Left forelimb (tissue), 1 donor: Measurements from ENCODE around the gene RGS18.
"Not testable (repeated sequence)": the region's sequence is repeated elsewhere in the genome, so short reads cannot be mapped to it uniquely, and the experiment has no call there.

ENCODE experiments used
- DNase-seq: peaks from one replicate; pipeline ENCODE4 v3.0.0-alpha.2; 2018; ENCODE audit warnings: low spot score

Gene RGS18

GRCh38 chr1:192158181-192158580 lies at the start of gene RGS18:
TSS of gene RGS18 (plus strand) at chr1:192158462. CDS start at chr1:192158638, 176 bp downstream.
- no peak for DNase-seq

- no peak for DNase-seq
These were observed 48.7 kb upstream of the RGS18 start for GRCh38 chr1:192109576-192109975.

GRCh38 chr1:192115000-192115399 lies 43.3 kb upstream of the RGS18 start:
- no peak for DNase-seq

GRCh38 chr1:192118881-192119405 lies 39.3 kb upstream of the RGS18 start:
- DNase-seq = no peak

GRCh38 chr1:192119701-192120100 lies 38.6 kb upstream of the RGS18 start:
- DNase-seq = no peak

GRCh38 chr1:192122668-192123067 lies 35.6 kb upstream of the RGS18 start:
- DNase-seq = no peak

GRCh38 chr1:192123212-192123611 lies 35.0 kb upstream of the RGS18 start:
- no peak for DNase-seq

GRCh38 chr1:192126030-192126619 lies 32.1 kb upstream of the RGS18 start:
- DNase-seq = no peak

GRCh38 chr1:192130175-192130574 lies 28.1 kb upstream of the RGS18 start:
- no peak for DNase-seq

- not testable (repeated sequence) for DNase-seq
These were observed 27.4 kb upstream of the RGS18 start for GRCh38 chr1:192130865-192131264.

- no peak for DNase-seq
These were observed 26.3 kb upstream of the RGS18 start for GRCh38 chr1:192131914-192132313.

- no peak for DNase-seq
These were observed 24.8 kb upstream of the RGS18 start for GRCh38 chr1:192133350-192133926.

GRCh38 chr1:192140382-192140781 lies 17.9 kb upstream of the RGS18 start:
- DNase-seq = no peak

- DNase-seq = no peak
These were observed 11.0 kb upstream of the RGS18 start for GRCh38 chr1:192147221-192147620.

- DNase-seq = no peak
These were observed 10.6 kb upstream of the RGS18 start for GRCh38 chr1:192147696-192148095.

GRCh38 chr1:192151176-192151575 lies 7.1 kb upstream of the RGS18 start:
- DNase-seq = no peak

- DNase-seq = no peak
These were observed 5.0 kb upstream of the RGS18 start for GRCh38 chr1:192153276-192153675.

GRCh38 chr1:192157067-192157466 lies 1.2 kb upstream of the RGS18 start:
- no peak for DNase-seq

- DNase-seq = no peak
These were observed 752 bp downstream of the RGS18 start for GRCh38 chr1:192159014-192159413.

- no peak for DNase-seq
These were observed 1.5 kb downstream of the RGS18 start for GRCh38 chr1:192159781-192160180.

- DNase-seq = no peak
These were observed 1.9 kb downstream of the RGS18 start for GRCh38 chr1:192160196-192160595.

GRCh38 chr1:192161976-192162375 lies 3.7 kb downstream of the RGS18 start:
- no peak for DNase-seq

GRCh38 chr1:192162376-192162775 lies 4.1 kb downstream of the RGS18 start:
- no peak for DNase-seq

GRCh38 chr1:192165002-192165401 lies 6.7 kb downstream of the RGS18 start:
- DNase-seq = not testable (repeated sequence)
